Sigmoid colon (tissue), 7 donors: ENCODE data around the gene FBXO3. TPM values are rescaled to one million over a fixed set of nuclear protein-coding genes. Genes with fewer than 3 reads are reported as not detected.
A peak's percentile ranks its signal among the peaks of the same experiment; 100 is the strongest.

Source experiments
- DNase-seq: peaks from one replicate; pipeline ENCODE4 v3.0.0-alpha.2; 2019
- H3K27ac ChIP-seq, 4 donors: fragments of 200-600 bp; sonication (generic); one replicate each; pipeline ENCODE4 v1.5.1; 2016 to 2019; ENCODE audit warnings: mild to moderate bottlenecking in 1 of 4
- H3K27me3 ChIP-seq, 3 donors: fragments of 200-600 bp; sonication (generic); one replicate each; pipeline ENCODE4 v1.5.1; 2019; ENCODE audit warnings: mild to moderate bottlenecking in 1 of 3
- H3K36me3 ChIP-seq, 4 donors: fragments of 200-600 bp; sonication (generic); one replicate each; pipeline ENCODE4 v1.5.1; 2016 to 2019
- H3K4me1 ChIP-seq, 4 donors: fragments of 200-600 bp; sonication (generic); one replicate each; pipeline ENCODE4 v1.5.1; 2017 to 2019
- H3K4me3 ChIP-seq, 4 donors: fragments of 200-600 bp; sonication (generic); one replicate each; pipeline ENCODE4 v1.5.1; 2017 to 2019; ENCODE audit warnings: mild to moderate bottlenecking in 2 of 4, moderate library complexity in 1 of 4
- H3K9me3 ChIP-seq, 4 donors: fragments of 200-600 bp in 3 of 4; sonication (generic) in 3 of 4; one replicate each; pipeline versions ENCODE4 v1.5.1 to v1.6.1; 2013 to 2019
- CTCF ChIP-seq, 4 experiments: fragments of 450-650 bp in 3 of 4; fragments of 200-600 bp in 1 of 4; IDR thresholded peaks; one replicate each; pipeline ENCODE4 v1.5.1; 2016 to 2019; ENCODE audit warnings: antibody characterized with exemption in 4 of 4, mild to moderate bottlenecking in 3 of 4, moderate library complexity in 2 of 4
- EP300 ChIP-seq, 4 donors: sonication (generic); formaldehyde crosslinking; IDR thresholded peaks; one replicate each; pipeline ENCODE4 v1.6.1; 2017; ENCODE audit warnings: antibody characterized with exemption in 4 of 4
- POLR2A ChIP-seq, 2 donors: fragments of 450-650 bp; IDR thresholded peaks; one replicate each; pipeline ENCODE4 v1.6.1; 2016; ENCODE audit warnings: antibody characterized with exemption in 2 of 2, mild to moderate bottlenecking in 2 of 2, moderate library complexity in 2 of 2
- POLR2AphosphoS5 ChIP-seq, 4 donors: sonication (generic); formaldehyde crosslinking; IDR thresholded peaks; one replicate each; pipeline ENCODE4 v1.6.1; 2017; ENCODE audit warnings: antibody characterized with exemption in 4 of 4
- WGBS, 2 donors: extraction: QIAGEN DNeasy Blood & Tissue Kit; methylation state at CpG; one replicate each; pipeline ENCODE4 v1.1.7; 2013; 5-methylcytosine and 5-hydroxymethylcytosine counted together
- intact Hi-C: fragments of 100-400 bp; cut with DNase I; formaldehyde crosslinking; loops from one replicate; pipeline ENCODE4 v1.15.1; 2023
- polyA plus RNA-seq, 3 donors: library from polyadenylated mRNA; stranded (reverse); fragments of 200-250 nt; gene quantifications; one replicate each; pipeline ENCODE4 v1.2.3, GENCODE V29; 2013
- total RNA-seq, 4 donors: library from RNA; depleted of rRNA; stranded (reverse); fragments of >200 nt; gene quantifications; one replicate each; pipeline ENCODE4 v1.1.0, GENCODE V29; 2016
- donor health status: healthy with polysubstance abuse.
- donor health status: Bipolar disorder and iron deficiency.
- donor health status: healthy.

FBXO3 gene
- total and polyA plus RNA-seq, 7 donors, result 20.2 to 53.5 (median 36.8) TPM

- no peaks in the 10 kb centered on the region for H3K27me3 ChIP-seq
- H3K27ac ChIP-seq, result peak overlapping the region; percentile 53 to 75 (median 74)
- 10 to 27% methylated on average over 7 of the region's 7 CpGs for WGBS, 2 donors
- TF ChIP-seq EP300 (IDR thresholded peaks at IDR 0.05) (peak in 1 of 4 donors; percentile 24), CTCF (IDR thresholded peaks at IDR 0.05) (no peak), POLR2AphosphoS5 (IDR thresholded peaks at IDR 0.05) (peak in 3 of 4 donors; percentile 43 to 55 (median 55))
- no peaks in the 10 kb centered on the region for H3K9me3 ChIP-seq
- H3K4me3 ChIP-seq, result peak overlapping the region; percentile 47 to 64 (median 60)
- H3K36me3 ChIP-seq, result peaks cover 0 to 12% (median 0%) of the 10 kb centered on the region in 4 donors
- intact Hi-C loops, result loop anchor here (5.0 kb wide), 1 partner anchor 36 kb away; the partner anchor contains the start of gene CD59
- DNase-seq, result no peak
- H3K4me1 ChIP-seq, result peaks cover 0 to 27% (median 17%) of the 10 kb centered on the region in 4 donors
These were observed 72.8 kb downstream of the FBXO3 start for GRCh38 chr11:33701302-33702230.

GRCh38 chr11:33700502-33701271, 73.6 kb downstream of the FBXO3 start, which contains the start of gene C11orf91:
Gene C11orf91 (minus strand): TSS chr11:33700826. CDS start chr11:33700740, 86 bp downstream.
- 0 to 1% methylated on average over 72 of the region's 72 CpGs for WGBS, 2 donors
- peaks cover 0 to 8% (median 0%) of the 10 kb centered on the region in 4 donors for H3K36me3 ChIP-seq
- DNase-seq, result peak; percentile 97
- no peaks in the 10 kb centered on the region for H3K9me3 ChIP-seq
- intact Hi-C loops, result loop anchor here (5.0 kb wide), 1 partner anchor 37 kb away; the partner anchor contains the start of gene CD59
- peak in 1 of 2 donors; percentile 17 for TF ChIP-seq POLR2A (IDR thresholded peaks at IDR 0.05)
- peak in 3 of 4 donors; percentile 70 to 81 (median 77) for TF ChIP-seq POLR2AphosphoS5 (IDR thresholded peaks at IDR 0.05)
- TF ChIP-seq EP300 (IDR thresholded peaks at IDR 0.05), result no peak
- TF ChIP-seq CTCF (IDR thresholded peaks at IDR 0.05), result no peak
- no peaks in the 10 kb centered on the region for H3K27me3 ChIP-seq
- H3K4me1 ChIP-seq, result peaks cover 0 to 23% (median 17%) of the 10 kb centered on the region in 4 donors
- H3K27ac ChIP-seq, result peak within 1 kb of the TSS; percentile 53 to 75 (median 74)
- H3K4me3 ChIP-seq, result peak within 1 kb of the TSS; percentile 47 to 64 (median 60)

- WGBS, 2 donors, result 28 to 32% methylated on average over 25 of the region's 25 CpGs
- H3K9me3 ChIP-seq, result no peaks in the 10 kb centered on the region
- peaks cover 0 to 2% (median 0%) of the 10 kb centered on the region in 4 donors for H3K36me3 ChIP-seq
- no peaks in the 10 kb centered on the region for H3K27me3 ChIP-seq
- intact Hi-C loops, result loop anchor here (5.0 kb wide), 1 partner anchor 37 kb away; the partner anchor contains the start of gene CD59
- no peak for TF ChIP-seq POLR2A (IDR thresholded peaks at IDR 0.05)
- no peak for TF ChIP-seq POLR2AphosphoS5 (IDR thresholded peaks at IDR 0.05)
- no peak for TF ChIP-seq CTCF (IDR thresholded peaks at IDR 0.05)
- TF ChIP-seq EP300 (IDR thresholded peaks at IDR 0.05), result no peak
- DNase-seq, result no peak
- peak overlapping the region; percentile 47 to 64 (median 60) for H3K4me3 ChIP-seq
- H3K27ac ChIP-seq, result peak overlapping the region; percentile 53 to 75 (median 74)
- peaks cover 0 to 23% (median 17%) of the 10 kb centered on the region in 4 donors for H3K4me1 ChIP-seq
These were observed 74.2 kb downstream of the FBXO3 start for GRCh38 chr11:33700063-33700501.

DNA sequence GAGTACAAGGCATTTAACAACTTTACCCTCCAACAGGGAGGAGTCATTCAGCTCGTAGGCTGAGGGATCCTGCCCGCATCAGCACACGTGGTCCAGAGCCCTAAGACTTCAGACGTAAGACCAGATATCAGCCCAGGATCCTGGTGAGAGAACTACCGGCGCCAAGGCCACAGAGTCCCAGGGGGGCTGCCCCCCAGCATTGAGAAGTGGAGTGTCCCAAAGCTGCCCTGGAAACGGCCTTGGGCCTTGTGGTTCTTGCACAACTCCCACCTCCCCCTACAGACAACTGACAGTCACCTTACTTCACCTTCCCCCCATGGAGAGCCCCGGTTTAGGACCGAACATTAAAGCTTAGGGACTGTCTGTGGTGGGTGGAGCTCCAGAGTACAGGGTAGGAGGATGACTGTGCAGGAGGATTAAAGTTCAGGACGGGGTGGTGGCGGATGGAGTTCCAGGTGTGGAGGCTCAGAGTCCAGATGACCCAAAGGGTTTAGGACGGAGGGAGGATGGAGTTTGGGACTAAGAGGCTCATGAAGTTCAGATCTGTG, 74.7 kb downstream of the FBXO3 start:
- H3K4me3 ChIP-seq, result peak overlapping the region in 1 of 4 donors; percentile 64
- no peaks in the 10 kb centered on the region for H3K9me3 ChIP-seq
- DNase-seq, result no peak
- H3K4me1 ChIP-seq, result peaks cover 0 to 23% (median 17%) of the 10 kb centered on the region in 4 donors
- intact Hi-C loops, result loop anchor here (5.0 kb wide), 1 partner anchor 38 kb away; the partner anchor contains the start of gene CD59
- H3K27me3 ChIP-seq, result no peaks in the 10 kb centered on the region
- no peak for TF ChIP-seq EP300 (IDR thresholded peaks at IDR 0.05)
- TF ChIP-seq POLR2AphosphoS5 (IDR thresholded peaks at IDR 0.05), result no peak
- TF ChIP-seq CTCF (IDR thresholded peaks at IDR 0.05), result no peak
- TF ChIP-seq POLR2A (IDR thresholded peaks at IDR 0.05), result no peak
- WGBS, 2 donors, result 57 to 74% methylated on average over 12 of the region's 12 CpGs
- peak overlapping the region in 2 of 4 donors; percentile 75 for H3K27ac ChIP-seq
- H3K36me3 ChIP-seq, result no peaks in the 10 kb centered on the region
